ENCODE measurements around the gene SPATS2L. TPM values are rescaled to one million over a fixed set of nuclear protein-coding genes. Genes with fewer than 3 reads are reported as not detected.

The SPATS2L gene
- total and polyA plus RNA-seq, 9 donors: 36.5 to 93.0 (median 70.6) TPM

DNA sequence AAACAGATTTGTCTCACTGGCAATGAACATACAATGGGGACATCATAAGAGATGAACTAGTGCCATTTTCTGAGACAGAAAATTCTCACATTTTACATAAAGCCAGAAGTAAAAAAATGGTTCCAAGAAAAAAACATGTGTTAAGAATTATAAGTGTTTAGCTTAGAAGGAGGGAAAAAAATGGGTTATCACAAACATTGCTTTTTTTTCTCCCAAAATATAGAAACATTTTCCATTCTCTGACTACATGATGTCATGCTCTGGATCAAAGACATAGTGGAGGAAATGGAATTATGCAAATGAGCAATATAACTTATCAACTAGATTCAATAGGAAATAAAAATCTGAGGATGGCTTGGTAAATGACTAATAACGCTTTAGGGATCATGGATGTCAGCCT is 49.8 kb downstream of the SPATS2L start:
- intact Hi-C loops (cut with DNase I): no loop called here
- WGBS, 3 donors: 62 to 79% (median 65%) methylated on average over 1 of the region's 1 CpG
- H3K4me1 ChIP-seq (ENCODE audit: insufficient read depth): peaks cover 11% of the 10 kb centered on the region

DNA sequence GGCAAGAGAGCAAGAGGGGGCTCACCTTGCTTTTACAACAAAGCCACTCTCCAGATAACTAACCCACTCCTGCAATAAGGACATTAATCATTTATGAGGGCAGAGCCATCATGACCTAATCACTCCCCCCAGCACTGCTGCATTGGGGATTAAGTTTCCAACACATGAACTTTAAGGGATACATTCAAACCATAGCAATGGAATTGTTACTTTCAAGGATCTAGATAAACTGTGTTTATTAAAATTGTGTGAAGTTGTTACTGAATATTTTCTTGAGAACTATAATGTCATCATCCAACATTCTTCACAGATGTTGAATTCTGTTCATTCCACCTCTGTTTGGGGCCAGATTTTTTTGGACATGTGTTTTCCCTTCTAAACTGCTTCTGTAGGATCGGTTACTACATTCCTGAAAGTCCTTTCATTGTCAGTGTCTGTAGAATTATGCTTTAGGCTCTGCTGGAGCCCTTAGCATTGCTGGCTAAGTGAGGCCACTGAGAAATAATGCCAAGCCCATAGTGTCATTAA is 50.4 kb downstream of the SPATS2L start:
- H3K27ac ChIP-seq: no peak overlapping the region
- H3K9me3 ChIP-seq: no peaks in the 10 kb centered on the region
- H3K36me3 ChIP-seq: no peaks in the 10 kb centered on the region

More for the DNA sequence above, 49.8 kb downstream of the SPATS2L start:
- Histone ChIP-seq H3K27me3 (no peaks in the 10 kb centered on the region), H3K36me3 (no peaks in the 10 kb centered on the region), H3K4me3 (no peak overlapping the region), H3K9me3 (no peaks in the 10 kb centered on the region), H3K27ac (no peak overlapping the region)
- no peak for DNase-seq
- TF ChIP-seq, protein P1, sequence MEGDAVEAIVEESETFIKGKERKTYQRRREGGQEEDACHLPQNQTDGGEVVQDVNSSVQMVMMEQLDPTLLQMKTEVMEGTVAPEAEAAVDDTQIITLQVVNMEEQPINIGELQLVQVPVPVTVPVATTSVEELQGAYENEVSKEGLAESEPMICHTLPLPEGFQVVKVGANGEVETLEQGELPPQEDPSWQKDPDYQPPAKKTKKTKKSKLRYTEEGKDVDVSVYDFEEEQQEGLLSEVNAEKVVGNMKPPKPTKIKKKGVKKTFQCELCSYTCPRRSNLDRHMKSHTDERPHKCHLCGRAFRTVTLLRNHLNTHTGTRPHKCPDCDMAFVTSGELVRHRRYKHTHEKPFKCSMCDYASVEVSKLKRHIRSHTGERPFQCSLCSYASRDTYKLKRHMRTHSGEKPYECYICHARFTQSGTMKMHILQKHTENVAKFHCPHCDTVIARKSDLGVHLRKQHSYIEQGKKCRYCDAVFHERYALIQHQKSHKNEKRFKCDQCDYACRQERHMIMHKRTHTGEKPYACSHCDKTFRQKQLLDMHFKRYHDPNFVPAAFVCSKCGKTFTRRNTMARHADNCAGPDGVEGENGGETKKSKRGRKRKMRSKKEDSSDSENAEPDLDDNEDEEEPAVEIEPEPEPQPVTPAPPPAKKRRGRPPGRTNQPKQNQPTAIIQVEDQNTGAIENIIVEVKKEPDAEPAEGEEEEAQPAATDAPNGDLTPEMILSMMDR (IDR thresholded peaks at IDR 0.05): no peak
- TF ChIP-seq EP300 (IDR thresholded peaks at IDR 0.05): no peak
- no peak for TF ChIP-seq POLR2A (IDR thresholded peaks at IDR 0.05)

DNA sequence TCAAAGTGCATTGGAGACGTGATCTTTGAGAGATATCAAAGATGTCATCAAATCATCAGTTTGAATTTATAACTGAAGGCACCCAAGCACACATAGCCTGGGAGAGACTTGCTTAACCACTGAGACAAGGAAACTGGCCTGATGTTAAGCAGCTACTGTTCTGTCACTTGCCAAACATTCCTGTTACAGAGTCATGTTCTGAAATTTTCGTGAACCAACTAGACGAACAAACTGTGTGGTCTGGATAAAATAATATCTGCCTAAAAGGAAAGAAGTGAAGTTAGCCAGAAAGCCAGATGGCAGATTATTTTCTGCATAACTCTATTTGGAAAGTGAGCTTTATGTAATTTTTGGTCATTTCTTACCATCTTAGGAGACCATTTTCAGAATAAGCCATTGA is 51.4 kb downstream of the SPATS2L start:
- no peak for DNase-seq
- 42 to 52% (median 46%) methylated on average over 3 of the region's 3 CpGs for WGBS, 3 donors
- H3K9me3 ChIP-seq: no peaks in the 10 kb centered on the region
- TF ChIP-seq, protein P1 (IDR thresholded peaks at IDR 0.05): no peak
- no peak for TF ChIP-seq EP300 (IDR thresholded peaks at IDR 0.05)
- no peak for TF ChIP-seq POLR2A (IDR thresholded peaks at IDR 0.05)
- intact Hi-C loops (cut with DNase I): loop anchor here in 1 of 4 donors (2.0 kb wide), 1 partner anchor 15 kb away; no protein-coding TSS in a partner anchor
- no peaks in the 10 kb centered on the region for H3K27me3 ChIP-seq
- no peak overlapping the region for H3K4me3 ChIP-seq
- no peaks in the 10 kb centered on the region for H3K36me3 ChIP-seq
- H3K27ac ChIP-seq: no peak overlapping the region
- H3K4me1 ChIP-seq (ENCODE audit: insufficient read depth): peaks cover 11% of the 10 kb centered on the region

More for the DNA sequence above, 50.4 kb downstream of the SPATS2L start:
- TF ChIP-seq, protein P1 (IDR thresholded peaks at IDR 0.05): no peak
- TF ChIP-seq POLR2A (IDR thresholded peaks at IDR 0.05): no peak
- no peak for TF ChIP-seq EP300 (IDR thresholded peaks at IDR 0.05)
- peaks cover 11% of the 10 kb centered on the region for H3K4me1 ChIP-seq (ENCODE audit: insufficient read depth)
- intact Hi-C loops (cut with DNase I): no loop called here
- no peak for DNase-seq
- no peak overlapping the region for H3K4me3 ChIP-seq
- no peaks in the 10 kb centered on the region for H3K27me3 ChIP-seq
- 4 to 9% (median 5%) methylated on average over 1 of the region's 1 CpG for WGBS, 3 donors

DNA sequence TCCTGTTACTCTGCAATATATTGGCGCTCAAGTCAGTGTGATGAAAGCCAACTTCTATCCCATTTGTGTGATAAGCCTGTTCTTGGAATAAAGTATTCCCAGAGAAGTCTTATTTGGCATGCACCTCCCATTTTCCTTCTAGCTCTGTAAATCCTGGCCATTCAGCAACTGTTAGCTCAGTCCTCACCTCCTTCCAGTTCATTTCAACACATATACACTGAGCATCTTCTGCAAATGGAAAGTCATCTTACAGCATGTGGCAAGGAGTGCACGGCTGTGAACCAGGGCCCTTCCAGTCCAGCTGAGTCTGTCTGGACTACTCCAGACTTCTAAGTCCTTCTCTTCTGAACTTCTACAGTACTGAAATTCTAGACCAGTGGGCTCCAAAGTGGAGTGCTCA is 53.1 kb downstream of the SPATS2L start:
- no peak for DNase-seq
- 82 to 93% (median 91%) methylated on average over 2 of the region's 2 CpGs for WGBS, 3 donors
- TF ChIP-seq, protein P1 (IDR thresholded peaks at IDR 0.05): no peak
- no peak for TF ChIP-seq EP300 (IDR thresholded peaks at IDR 0.05)
- TF ChIP-seq POLR2A (IDR thresholded peaks at IDR 0.05): no peak
- Histone ChIP-seq H3K4me1 (ENCODE audit: insufficient read depth) (peaks cover 8% of the 10 kb centered on the region), H3K27ac (no peak overlapping the region), H3K27me3 (no peaks in the 10 kb centered on the region), H3K36me3 (no peaks in the 10 kb centered on the region), H3K9me3 (no peaks in the 10 kb centered on the region), H3K4me3 (no peak overlapping the region)
- intact Hi-C loops (cut with DNase I): loop anchor here in 1 of 4 donors (2.0 kb wide), 1 partner anchor 13 kb away; no protein-coding TSS in a partner anchor

Data from ovary (tissue), 9 donors.